Measurements from ENCODE around the gene SIRPB2. TPM values are rescaled to one million over a fixed set of nuclear protein-coding genes. Genes with fewer than 3 reads are reported as not detected.

SIRPB2 gene
- total and polyA plus RNA-seq, 5 donors, result 1.8 to 5.4 (median 4.9) TPM

DNA sequence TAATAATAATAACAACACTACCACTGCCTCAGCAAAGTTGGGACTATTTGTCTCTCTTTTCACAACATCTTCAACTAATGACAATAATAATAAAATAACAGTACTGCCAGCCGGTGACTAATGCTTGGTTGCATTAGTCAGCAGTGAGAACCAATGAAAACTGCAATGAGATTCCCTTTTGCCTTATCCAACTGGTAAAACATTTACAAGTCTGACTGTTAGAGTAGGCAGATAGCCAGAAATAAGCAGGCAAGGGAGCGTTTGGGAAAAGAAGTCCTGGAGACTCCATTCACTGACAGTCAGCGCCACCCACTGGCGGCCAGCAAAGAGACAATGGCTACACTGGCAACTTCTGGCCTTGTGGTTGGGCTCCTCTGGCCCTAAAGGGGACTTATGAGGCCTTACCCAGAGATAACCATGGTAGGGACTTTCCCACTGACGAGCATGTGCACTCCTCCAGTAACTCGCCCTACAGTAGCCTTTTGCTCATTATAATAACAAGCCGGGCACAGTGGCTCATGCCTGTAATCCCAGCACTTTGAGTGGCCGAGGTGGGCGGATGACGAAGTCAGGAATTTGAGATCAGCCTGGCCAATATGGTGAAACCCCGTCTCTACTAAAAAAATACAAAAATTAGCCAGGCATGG lies 21.2 kb downstream of the SIRPB2 start:
- 27% methylated on average over 11 of the region's 11 CpGs for WGBS

DNA sequence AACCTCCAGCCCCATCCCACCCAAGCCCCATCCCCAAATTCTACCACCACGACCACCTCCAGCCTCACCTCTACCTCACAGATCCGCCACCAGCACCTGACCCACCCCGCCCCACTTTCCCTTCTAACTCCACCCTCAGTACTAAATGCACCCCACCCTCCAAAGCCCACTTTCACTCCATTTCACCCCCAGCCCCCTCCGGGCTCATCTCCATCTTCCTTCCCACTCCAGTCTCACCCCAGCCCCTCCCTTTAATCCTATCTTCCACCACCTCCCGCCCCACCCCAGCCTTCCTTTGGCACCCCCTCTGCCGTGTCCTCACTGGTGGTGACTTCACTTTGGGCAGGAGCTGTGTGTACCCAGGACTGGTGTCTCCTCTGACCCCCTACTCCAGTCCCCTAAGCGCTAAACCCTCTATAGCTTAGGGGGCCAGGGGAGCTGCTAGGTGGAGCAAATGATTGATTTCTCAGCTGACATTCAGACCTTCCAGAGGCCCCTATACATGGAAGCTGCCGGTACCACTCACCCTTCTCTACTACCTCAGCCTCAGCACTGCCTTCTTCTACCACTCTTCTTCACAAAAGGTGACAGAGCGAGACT lies 21.8 kb downstream of the SIRPB2 start:
- WGBS, result 77% methylated on average over 9 of the region's 9 CpGs
- H3K27ac ChIP-seq (ENCODE audit: low read length), result no peak overlapping the region
- ATAC-seq, result no peak
- H3K4me3 ChIP-seq (ENCODE audit: low read length), result no peak overlapping the region
- H3K4me1 ChIP-seq (ENCODE audit: control insufficient read depth, insufficient read depth, low read length), result peaks cover 11% of the 10 kb centered on the region
- intact Hi-C loops (cut with DNase I), result no loop called here
- DNase-seq, result no peak
- no peaks in the 10 kb centered on the region for H3K27me3 ChIP-seq (ENCODE audit: control insufficient read depth, insufficient read depth)
- H3K9me3 ChIP-seq (ENCODE audit: control insufficient read depth, low read length), result no peaks in the 10 kb centered on the region

More for the DNA sequence above, 21.2 kb downstream of the SIRPB2 start:
- Histone ChIP-seq H3K4me1 (ENCODE audit: control insufficient read depth, insufficient read depth, low read length) (peaks cover 11% of the 10 kb centered on the region), H3K4me3 (ENCODE audit: low read length) (no peak overlapping the region), H3K27me3 (ENCODE audit: control insufficient read depth, insufficient read depth) (no peaks in the 10 kb centered on the region), H3K9me3 (ENCODE audit: control insufficient read depth, low read length) (no peaks in the 10 kb centered on the region), H3K27ac (ENCODE audit: low read length) (no peak overlapping the region)
- ATAC-seq (peak; percentile 56 to 59), DNase-seq (peak; percentile 85 to 91 (median 90))
- intact Hi-C loops (cut with DNase I), result no loop called here

GRCh38 chr20:1468117-1468624 lies 23.0 kb downstream of the SIRPB2 start:
- Histone ChIP-seq H3K27ac (ENCODE audit: low read length) (no peak overlapping the region), H3K9me3 (ENCODE audit: control insufficient read depth, low read length) (no peaks in the 10 kb centered on the region), H3K27me3 (ENCODE audit: control insufficient read depth, insufficient read depth) (no peaks in the 10 kb centered on the region), H3K4me3 (ENCODE audit: low read length) (no peak overlapping the region), H3K4me1 (ENCODE audit: control insufficient read depth, insufficient read depth, low read length) (peaks cover 13% of the 10 kb centered on the region)
- intact Hi-C loops (cut with DNase I), result no loop called here
- DNase-seq (no peak), ATAC-seq (no peak)
- 76% methylated on average over 7 of the region's 7 CpGs for WGBS

DNA sequence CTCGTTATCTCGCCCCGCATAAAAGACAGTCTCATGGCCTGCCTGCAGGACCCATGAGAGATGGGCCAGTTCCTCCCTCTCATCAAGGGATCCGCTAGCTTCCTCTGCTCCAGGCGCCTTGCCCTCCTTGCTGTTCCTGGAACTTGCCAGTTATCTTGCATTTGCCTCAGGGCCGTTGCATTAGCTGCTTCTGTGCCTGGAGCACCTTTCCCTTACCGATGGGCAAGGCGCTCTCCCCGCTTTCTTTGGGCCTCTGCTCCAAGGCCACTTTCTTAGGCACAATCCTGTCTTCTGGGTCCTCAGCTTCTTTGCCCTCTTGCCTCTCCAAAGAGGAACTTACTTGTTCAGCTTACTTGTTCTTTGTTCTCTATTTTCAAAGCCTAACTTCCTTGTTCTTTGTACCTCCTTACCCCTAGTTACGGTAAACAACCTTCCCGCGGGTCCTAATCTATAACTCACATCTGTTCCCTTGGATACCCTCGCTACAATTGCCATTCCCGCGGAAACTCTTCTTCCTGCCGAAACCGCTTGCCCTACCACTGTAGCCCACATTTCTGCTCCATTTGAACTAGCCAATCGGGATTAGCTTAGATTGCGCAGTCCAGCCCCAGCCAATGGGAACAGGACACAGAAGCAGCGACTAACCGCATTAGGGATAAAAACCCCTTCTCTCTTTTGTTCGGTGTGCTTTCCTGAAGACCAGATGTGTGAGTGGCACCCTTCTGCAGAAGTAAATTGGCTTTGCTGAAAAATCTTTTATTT lies 23.7 kb downstream of the SIRPB2 start:
- intact Hi-C loops (cut with DNase I), result no loop called here
- H3K4me1 ChIP-seq (ENCODE audit: control insufficient read depth, insufficient read depth, low read length), result peaks cover 13% of the 10 kb centered on the region

GRCh38 chr20:1467082-1467354 lies 24.2 kb downstream of the SIRPB2 start:
- intact Hi-C loops (cut with DNase I), result no loop called here
- no peaks in the 10 kb centered on the region for H3K27me3 ChIP-seq (ENCODE audit: control insufficient read depth, insufficient read depth)
- no peak for ATAC-seq
- no peak overlapping the region for H3K4me3 ChIP-seq (ENCODE audit: low read length)
- DNase-seq, result no peak
- WGBS, result 4% methylated on average over 7 of the region's 7 CpGs
- H3K9me3 ChIP-seq (ENCODE audit: control insufficient read depth, low read length), result no peaks in the 10 kb centered on the region
- H3K4me1 ChIP-seq (ENCODE audit: control insufficient read depth, insufficient read depth, low read length), result peaks cover 13% of the 10 kb centered on the region
- no peak overlapping the region for H3K27ac ChIP-seq (ENCODE audit: low read length)

More for the DNA sequence above, 23.7 kb downstream of the SIRPB2 start:
- no peaks in the 10 kb centered on the region for H3K27me3 ChIP-seq (ENCODE audit: control insufficient read depth, insufficient read depth)
- DNase-seq (peak in 2 of 3 donors; percentile 49 to 60), ATAC-seq (no peak)
- H3K27ac ChIP-seq (ENCODE audit: low read length), result no peak overlapping the region
- H3K9me3 ChIP-seq (ENCODE audit: control insufficient read depth, low read length), result no peaks in the 10 kb centered on the region
- 60% methylated on average over 22 of the region's 22 CpGs for WGBS
- H3K4me3 ChIP-seq (ENCODE audit: low read length), result no peak overlapping the region

- intact Hi-C loops (cut with DNase I), result no loop called here
- H3K9me3 ChIP-seq (ENCODE audit: control insufficient read depth, low read length), result no peaks in the 10 kb centered on the region
- peak; percentile 96 to 98 (median 98) for DNase-seq
- peaks cover 13% of the 10 kb centered on the region for H3K4me1 ChIP-seq (ENCODE audit: control insufficient read depth, insufficient read depth, low read length)
- peak within 1 kb of the TSS; percentile 15 for H3K27ac ChIP-seq (ENCODE audit: low read length)
- ATAC-seq, result peak; percentile 97 to 98
- no peaks in the 10 kb centered on the region for H3K27me3 ChIP-seq (ENCODE audit: control insufficient read depth, insufficient read depth)
- WGBS, result under 1% methylated on average over 104 of the region's 104 CpGs
- H3K4me3 ChIP-seq (ENCODE audit: low read length), result peak within 1 kb of the TSS; percentile 75
These were observed 24.8 kb downstream of the SIRPB2 start, which contains the start of gene NSFL1C for GRCh38 chr20:1466211-1467081. Gene NSFL1C, minus strand, starts transcription at chr20:1466849. Its CDS starts 25 bp downstream, at chr20:1466824.

- Histone ChIP-seq H3K4me1 (ENCODE audit: control insufficient read depth, insufficient read depth, low read length) (peaks cover 13% of the 10 kb centered on the region), H3K27ac (ENCODE audit: low read length) (no peak overlapping the region), H3K4me3 (ENCODE audit: low read length) (peak overlapping the region; percentile 75), H3K27me3 (ENCODE audit: control insufficient read depth, insufficient read depth) (no peaks in the 10 kb centered on the region), H3K9me3 (ENCODE audit: control insufficient read depth, low read length) (no peaks in the 10 kb centered on the region)
- intact Hi-C loops (cut with DNase I), result no loop called here
- WGBS, result 42% methylated on average over 12 of the region's 12 CpGs
- DNase-seq (no peak), ATAC-seq (no peak)
These were observed 25.6 kb downstream of the SIRPB2 start for GRCh38 chr20:1465470-1466210.

GRCh38 chr20:1463971-1464570 lies 27.1 kb downstream of the SIRPB2 start:
- intact Hi-C loops (cut with DNase I), result no loop called here
- 95% methylated on average over 9 of the region's 9 CpGs for WGBS
- Histone ChIP-seq H3K27me3 (ENCODE audit: control insufficient read depth, insufficient read depth) (no peaks in the 10 kb centered on the region), H3K4me1 (ENCODE audit: control insufficient read depth, insufficient read depth, low read length) (peaks cover 11% of the 10 kb centered on the region), H3K27ac (ENCODE audit: low read length) (no peak overlapping the region), H3K9me3 (ENCODE audit: control insufficient read depth, low read length) (no peaks in the 10 kb centered on the region), H3K4me3 (ENCODE audit: low read length) (no peak overlapping the region)
- no peak for ATAC-seq
- DNase-seq, result no peak

DNA sequence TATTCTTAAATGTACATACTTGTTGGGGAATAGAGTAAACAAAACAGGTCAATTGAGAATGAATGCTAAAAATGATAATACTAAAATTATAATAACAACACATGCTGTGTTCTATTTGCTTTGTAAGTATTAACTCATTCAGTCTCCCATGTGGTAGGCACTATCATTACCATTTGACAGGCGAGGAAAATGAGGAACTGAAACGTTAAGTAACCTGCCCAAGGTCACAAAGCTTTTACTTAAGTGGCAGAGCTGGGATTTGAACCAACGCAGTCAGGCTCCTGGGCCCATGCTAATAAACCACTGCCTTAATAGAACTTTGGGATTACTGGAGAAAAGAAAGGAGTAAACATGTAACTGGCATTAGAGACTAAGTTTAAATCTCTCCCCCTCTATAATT lies 28.4 kb downstream of the SIRPB2 start:
- Histone ChIP-seq H3K4me3 (ENCODE audit: low read length) (no peak overlapping the region), H3K9me3 (ENCODE audit: control insufficient read depth, low read length) (no peaks in the 10 kb centered on the region), H3K27me3 (ENCODE audit: control insufficient read depth, insufficient read depth) (no peaks in the 10 kb centered on the region), H3K4me1 (ENCODE audit: control insufficient read depth, insufficient read depth, low read length) (peaks cover 11% of the 10 kb centered on the region), H3K27ac (ENCODE audit: low read length) (no peak overlapping the region)
- intact Hi-C loops (cut with DNase I), result no loop called here
- DNase-seq (no peak), ATAC-seq (no peak)
- 78% methylated on average over 3 of the region's 3 CpGs for WGBS

GRCh38 chr20:1462001-1462400 lies 29.2 kb downstream of the SIRPB2 start:
- Histone ChIP-seq H3K27ac (ENCODE audit: low read length) (no peak overlapping the region), H3K27me3 (ENCODE audit: control insufficient read depth, insufficient read depth) (no peaks in the 10 kb centered on the region), H3K4me1 (ENCODE audit: control insufficient read depth, insufficient read depth, low read length) (peaks cover 9% of the 10 kb centered on the region), H3K9me3 (ENCODE audit: control insufficient read depth, low read length) (no peaks in the 10 kb centered on the region), H3K4me3 (ENCODE audit: low read length) (no peak overlapping the region)
- intact Hi-C loops (cut with DNase I), result no loop called here
- DNase-seq, result no peak
- 96% methylated on average over 3 of the region's 3 CpGs for WGBS
- ATAC-seq, result no peak
